ENCODE measurements around the gene GPD2. TPM values are rescaled to one million over a fixed set of nuclear protein-coding genes. Genes with fewer than 3 reads are reported as not detected.

Gene GPD2
- total and polyA plus RNA-seq, 7 donors = 6.3 to 86.6 (median 24.0) TPM

DNA sequence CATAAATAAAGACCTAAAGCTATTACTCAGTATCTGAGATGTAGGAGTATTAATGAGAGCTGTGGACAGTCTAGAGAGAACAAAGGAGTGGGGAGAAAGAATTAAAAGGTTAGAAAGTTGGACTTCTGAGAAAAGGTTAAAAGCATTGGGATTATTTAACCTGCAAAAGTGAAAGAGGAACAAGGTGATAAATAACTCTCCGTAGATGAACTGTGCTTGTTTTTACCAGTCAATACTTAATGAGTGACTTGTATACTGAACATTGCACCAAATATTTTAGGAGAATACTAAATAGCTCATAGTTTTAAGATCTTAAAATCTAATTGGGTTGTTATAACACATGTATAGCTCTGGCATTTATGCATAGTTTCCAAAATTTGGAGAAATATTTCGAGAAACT lies 137.5 kb downstream of the GPD2 start:
- no peak overlapping the region for H3K27ac ChIP-seq
- ATAC-seq (no peak), DNase-seq (no peak)
- 89 to 93% (median 90%) methylated on average over 2 of the region's 2 CpGs for WGBS, 3 donors
- H3K27me3 ChIP-seq (ENCODE audit: insufficient read depth in 3 of 3, low read length in 2 of 3) = no peaks in the 10 kb centered on the region
- no peaks in the 10 kb centered on the region for H3K9me3 ChIP-seq
- TF ChIP-seq, protein P1, sequence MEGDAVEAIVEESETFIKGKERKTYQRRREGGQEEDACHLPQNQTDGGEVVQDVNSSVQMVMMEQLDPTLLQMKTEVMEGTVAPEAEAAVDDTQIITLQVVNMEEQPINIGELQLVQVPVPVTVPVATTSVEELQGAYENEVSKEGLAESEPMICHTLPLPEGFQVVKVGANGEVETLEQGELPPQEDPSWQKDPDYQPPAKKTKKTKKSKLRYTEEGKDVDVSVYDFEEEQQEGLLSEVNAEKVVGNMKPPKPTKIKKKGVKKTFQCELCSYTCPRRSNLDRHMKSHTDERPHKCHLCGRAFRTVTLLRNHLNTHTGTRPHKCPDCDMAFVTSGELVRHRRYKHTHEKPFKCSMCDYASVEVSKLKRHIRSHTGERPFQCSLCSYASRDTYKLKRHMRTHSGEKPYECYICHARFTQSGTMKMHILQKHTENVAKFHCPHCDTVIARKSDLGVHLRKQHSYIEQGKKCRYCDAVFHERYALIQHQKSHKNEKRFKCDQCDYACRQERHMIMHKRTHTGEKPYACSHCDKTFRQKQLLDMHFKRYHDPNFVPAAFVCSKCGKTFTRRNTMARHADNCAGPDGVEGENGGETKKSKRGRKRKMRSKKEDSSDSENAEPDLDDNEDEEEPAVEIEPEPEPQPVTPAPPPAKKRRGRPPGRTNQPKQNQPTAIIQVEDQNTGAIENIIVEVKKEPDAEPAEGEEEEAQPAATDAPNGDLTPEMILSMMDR (IDR thresholded peaks at IDR 0.05) = no peak
- intact Hi-C loops (cut with DNase I) = no loop called here
- H3K36me3 ChIP-seq (ENCODE audit: insufficient read depth in 1 of 2, low read depth in 1 of 2) = peaks cover 4 to 83% of the 10 kb centered on the region in 2 donors
- H3K4me1 ChIP-seq = no peaks in the 10 kb centered on the region
- no peak overlapping the region for H3K4me3 ChIP-seq

GRCh38 chr2:156574112-156574511 lies 137.9 kb downstream of the GPD2 start:
- ATAC-seq (no peak), DNase-seq (no peak)
- Histone ChIP-seq H3K36me3 (ENCODE audit: insufficient read depth in 1 of 2, low read depth in 1 of 2) (peaks cover 4 to 83% of the 10 kb centered on the region in 2 donors), H3K4me1 (no peaks in the 10 kb centered on the region), H3K9me3 (no peaks in the 10 kb centered on the region), H3K4me3 (no peak overlapping the region), H3K27me3 (ENCODE audit: insufficient read depth in 3 of 3, low read length in 2 of 3) (no peaks in the 10 kb centered on the region), H3K27ac (no peak overlapping the region)
- TF ChIP-seq, protein P1 (IDR thresholded peaks at IDR 0.05) = no peak
- intact Hi-C loops (cut with DNase I) = no loop called here

- peaks cover 0 to 82% of the 10 kb centered on the region in 2 donors for H3K36me3 ChIP-seq (ENCODE audit: insufficient read depth in 1 of 2, low read depth in 1 of 2)
- H3K27ac ChIP-seq = no peak overlapping the region
- 62 to 91% (median 79%) methylated on average over 3 of the region's 3 CpGs for WGBS, 3 donors
- DNase-seq (no peak), ATAC-seq (no peak)
- no peaks in the 10 kb centered on the region for H3K4me1 ChIP-seq
- no peaks in the 10 kb centered on the region for H3K9me3 ChIP-seq
- H3K4me3 ChIP-seq = no peak overlapping the region
- H3K27me3 ChIP-seq (ENCODE audit: insufficient read depth in 3 of 3, low read length in 2 of 3) = no peaks in the 10 kb centered on the region
- TF ChIP-seq, protein P1 (IDR thresholded peaks at IDR 0.05) = no peak
- intact Hi-C loops (cut with DNase I) = no loop called here
Observed at GRCh38 chr2:156576005-156576404, 139.8 kb downstream of the GPD2 start.

- TF ChIP-seq, protein P1 (IDR thresholded peaks at IDR 0.05) = no peak
- no peaks in the 10 kb centered on the region for H3K27me3 ChIP-seq (ENCODE audit: insufficient read depth in 3 of 3, low read length in 2 of 3)
- no peak for ATAC-seq
- intact Hi-C loops (cut with DNase I) = loop anchor here in 1 of 2 donors (10.0 kb wide), 1 partner anchor 246 kb away; the partner anchor contains the start of gene NR4A2
- no peaks in the 10 kb centered on the region for H3K4me1 ChIP-seq
- no peak for DNase-seq
- H3K36me3 ChIP-seq (ENCODE audit: insufficient read depth in 1 of 2, low read depth in 1 of 2) = peaks cover 2 to 82% of the 10 kb centered on the region in 2 donors
- H3K9me3 ChIP-seq = no peaks in the 10 kb centered on the region
- no peak overlapping the region for H3K4me3 ChIP-seq
- H3K27ac ChIP-seq = no peak overlapping the region
Observed at GRCh38 chr2:156580501-156580900, 144.3 kb downstream of the GPD2 start.

DNA sequence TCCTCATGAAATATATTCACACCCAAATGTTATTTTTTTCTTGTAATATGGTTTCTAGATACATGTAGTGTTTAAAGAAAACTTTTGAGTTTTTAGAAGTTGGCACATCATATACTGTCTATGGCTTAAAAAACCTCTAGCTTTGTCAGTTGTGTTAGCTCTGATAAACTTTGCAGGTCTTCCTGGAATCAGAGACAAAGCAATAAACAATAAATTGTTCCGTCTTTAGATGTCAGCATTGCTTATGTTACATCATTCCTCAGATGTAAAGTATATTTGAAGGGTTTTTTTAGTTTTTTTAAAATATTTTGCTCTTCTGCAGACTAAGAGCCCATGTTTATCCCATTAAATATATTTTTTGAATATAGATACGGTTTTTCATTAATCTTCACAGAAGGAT lies 145.1 kb downstream of the GPD2 start:
- ATAC-seq (no peak), DNase-seq (no peak)
- TF ChIP-seq, protein P1 (IDR thresholded peaks at IDR 0.05) = no peak
- H3K9me3 ChIP-seq = no peaks in the 10 kb centered on the region
- H3K27me3 ChIP-seq (ENCODE audit: insufficient read depth in 3 of 3, low read length in 2 of 3) = no peaks in the 10 kb centered on the region
- no peak overlapping the region for H3K4me3 ChIP-seq
- no peak overlapping the region for H3K27ac ChIP-seq
- intact Hi-C loops (cut with DNase I) = loop anchor here in 1 of 2 donors (10.0 kb wide), 1 partner anchor 246 kb away; the partner anchor contains the start of gene NR4A2
- 91 to 93% (median 93%) methylated on average over 2 of the region's 2 CpGs for WGBS, 3 donors
- H3K36me3 ChIP-seq (ENCODE audit: insufficient read depth in 1 of 2, low read depth in 1 of 2) = peaks cover 2 to 75% of the 10 kb centered on the region in 2 donors
- H3K4me1 ChIP-seq = no peaks in the 10 kb centered on the region
